GM19467 (cell line): ENCODE measurements around the gene HK1.
"Not testable (repeated sequence)": the region's sequence is repeated elsewhere in the genome, so short reads cannot be mapped to it uniquely, and the experiment has no call there.

ENCODE experiments used
- ATAC-seq: cut with Tn5 transposase; IDR thresholded peaks from one replicate; pipeline ENCODE4 v1.9.1; 2021; ENCODE audit warnings: mild to moderate bottlenecking, moderate library complexity; ENCODE audit not compliant: unreplicated experiment

HK1 gene

DNA sequence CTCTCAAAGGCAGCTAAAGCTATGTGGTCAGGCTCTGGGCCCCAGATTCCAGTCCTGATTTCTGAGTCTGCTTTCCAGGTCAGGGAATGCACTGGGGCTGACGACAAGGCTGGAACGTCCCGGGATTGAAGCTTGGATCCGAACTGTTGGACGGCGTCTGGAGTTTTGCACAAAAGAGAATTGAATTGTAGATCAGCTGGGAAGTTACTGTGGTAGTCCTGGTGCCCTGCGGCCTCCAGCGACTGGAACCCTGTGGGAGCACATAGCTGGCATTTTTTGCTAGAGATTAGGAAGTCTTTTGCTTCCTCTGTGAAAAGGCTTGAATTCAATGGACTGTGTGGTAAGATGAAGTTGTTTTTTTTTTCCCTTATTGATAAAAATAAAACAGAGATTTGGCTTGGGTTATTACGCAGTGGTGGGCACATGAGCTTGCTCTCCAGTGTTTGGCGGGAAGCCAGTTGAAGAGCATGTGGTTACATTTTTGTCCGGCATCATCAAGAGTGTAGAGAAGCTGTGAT is at the start of gene HK1:
TSS of gene HK1 (plus strand) at position 51 of the 518 bp plus-strand sequence.
- ATAC-seq, result no peak

DNA sequence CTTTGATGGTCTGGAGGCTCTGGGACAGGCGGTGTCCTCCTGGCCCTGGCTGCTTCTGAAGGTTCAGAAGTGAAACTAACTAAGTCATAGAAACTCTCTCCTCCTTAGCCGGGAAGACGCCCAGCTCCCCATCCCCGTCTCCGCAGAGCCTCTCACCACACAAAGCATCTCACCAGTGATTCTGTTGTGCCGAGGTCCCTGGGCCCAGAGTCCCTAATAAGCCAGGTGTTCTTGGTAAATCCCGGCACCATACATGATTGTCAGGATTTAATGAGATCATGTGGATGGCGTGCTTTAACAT is 48.7 kb upstream of the HK1 start:
- ATAC-seq, result no peak

DNA sequence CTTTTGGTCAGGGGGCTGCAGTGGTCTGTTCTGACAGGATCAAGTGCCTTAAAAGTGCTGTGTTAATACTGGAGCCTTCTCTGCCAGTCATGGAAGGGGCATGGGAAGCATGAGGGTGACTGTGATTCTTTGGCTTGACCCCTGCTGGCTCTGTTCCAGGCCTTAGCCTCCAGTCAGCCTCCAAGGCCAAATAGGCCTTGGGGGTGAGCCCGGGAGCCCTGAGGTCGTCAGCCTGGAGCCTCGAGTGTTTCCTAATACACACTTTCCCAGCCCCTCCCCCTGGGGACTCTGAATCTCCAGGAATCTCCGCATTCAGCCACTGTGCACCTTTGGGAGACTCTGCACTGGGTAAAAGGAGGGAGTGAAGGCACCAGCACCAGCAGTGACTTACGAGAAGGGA is 48.2 kb upstream of the HK1 start:
- no peak for ATAC-seq

DNA sequence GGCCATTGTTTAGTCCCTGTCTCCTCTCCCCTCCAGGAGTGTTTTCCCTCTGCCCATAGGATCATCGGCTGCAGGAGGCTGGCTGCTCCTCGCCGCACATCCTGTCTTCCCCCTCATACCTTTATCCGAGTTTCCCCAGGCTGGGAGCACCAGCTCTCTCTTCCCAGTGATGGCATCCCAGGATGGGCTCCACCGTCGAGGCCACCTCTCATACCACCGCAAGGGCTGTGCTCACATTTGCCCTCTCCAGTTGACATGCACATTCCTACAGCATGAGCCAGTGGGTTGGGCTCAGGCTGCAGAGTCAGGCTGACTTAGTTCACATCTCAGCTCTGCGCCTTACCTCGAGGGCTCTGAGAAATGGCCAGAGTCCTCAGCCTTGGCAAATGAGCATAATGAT is 46.0 kb upstream of the HK1 start:
- ATAC-seq, result no peak

DNA sequence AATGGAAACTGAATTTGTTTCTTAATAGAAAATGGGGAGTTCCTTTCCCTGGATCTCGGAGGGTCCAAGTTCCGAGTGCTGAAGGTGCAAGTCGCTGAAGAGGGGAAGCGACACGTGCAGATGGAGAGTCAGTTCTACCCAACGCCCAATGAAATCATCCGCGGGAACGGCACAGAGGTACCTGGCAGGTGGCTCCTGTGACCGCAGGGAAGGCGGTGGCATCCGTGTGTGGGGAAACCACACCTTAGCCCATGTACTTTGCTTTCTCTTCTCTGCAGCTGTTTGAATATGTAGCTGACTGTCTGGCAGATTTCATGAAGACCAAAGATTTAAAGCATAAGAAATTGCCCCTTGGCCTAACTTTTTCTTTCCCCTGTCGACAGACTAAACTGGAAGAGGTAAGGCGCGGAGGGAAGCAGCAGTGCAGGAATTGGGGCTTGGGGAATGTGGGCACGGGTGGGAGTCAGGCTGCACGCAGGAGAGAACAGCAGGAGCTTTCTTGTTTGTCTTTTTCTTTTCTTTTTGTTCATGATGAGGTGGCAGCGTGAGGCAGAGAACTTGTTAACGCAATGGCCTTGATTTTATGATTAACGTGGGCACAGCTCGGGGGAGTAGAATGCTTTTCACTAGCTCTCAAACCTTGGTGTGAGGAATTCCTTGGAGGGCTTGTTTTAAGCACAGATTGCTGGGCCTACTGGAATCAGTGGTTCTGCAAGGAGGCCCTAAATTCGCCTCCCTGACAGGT is 45.4 kb upstream of the HK1 start:
- ATAC-seq, result no peak

DNA sequence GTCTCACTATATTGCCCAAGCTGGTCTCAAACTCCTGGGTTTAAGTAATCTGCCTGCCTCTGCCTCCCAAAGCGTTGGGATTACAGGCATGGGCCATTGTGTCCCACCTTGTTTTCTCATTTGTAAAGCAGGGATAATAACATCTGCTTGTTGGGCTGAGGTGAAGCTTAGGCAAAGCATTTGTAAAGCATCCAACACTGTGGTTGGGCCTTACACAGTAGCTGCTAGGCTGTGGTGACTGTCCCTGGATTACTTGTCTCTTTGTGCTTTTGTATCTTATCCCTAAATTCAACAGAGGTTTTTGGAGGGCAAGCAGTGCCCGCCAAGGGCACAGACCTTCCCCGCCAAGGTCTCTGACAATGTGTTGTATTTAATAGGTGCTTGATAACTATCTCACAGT is 43.8 kb upstream of the HK1 start:
- ATAC-seq, result no peak

DNA sequence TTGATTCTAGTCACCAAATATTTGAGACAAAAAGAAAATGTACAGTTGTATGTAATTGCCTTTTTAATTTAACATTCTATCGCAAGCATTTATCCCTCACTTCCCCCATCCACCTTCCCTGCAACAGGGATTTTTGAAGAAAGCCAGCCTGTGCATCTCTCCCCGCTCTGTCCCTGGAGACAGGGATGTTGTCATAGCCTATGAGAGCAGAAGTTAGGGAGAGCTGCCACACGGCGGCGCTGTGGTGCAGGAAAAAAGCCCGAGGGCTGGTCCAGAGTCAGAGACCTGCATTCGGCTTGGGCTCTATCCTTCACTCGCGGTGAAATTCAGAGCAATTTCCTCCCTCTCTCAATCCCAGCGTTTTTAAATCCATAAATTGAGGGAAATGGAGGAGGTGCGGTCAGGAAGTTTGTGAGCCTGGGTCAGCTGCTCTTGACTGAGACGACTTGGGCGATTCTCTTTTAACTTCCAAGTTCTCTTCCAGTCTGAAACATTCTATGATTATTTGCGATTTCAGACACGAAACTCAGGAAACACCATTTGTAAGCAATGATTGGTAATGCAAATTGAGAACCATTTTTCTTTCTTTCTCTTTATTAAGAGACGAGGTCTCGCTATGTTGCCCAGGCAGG is 40.7 kb upstream of the HK1 start:
- ATAC-seq, result peak; percentile 93

DNA sequence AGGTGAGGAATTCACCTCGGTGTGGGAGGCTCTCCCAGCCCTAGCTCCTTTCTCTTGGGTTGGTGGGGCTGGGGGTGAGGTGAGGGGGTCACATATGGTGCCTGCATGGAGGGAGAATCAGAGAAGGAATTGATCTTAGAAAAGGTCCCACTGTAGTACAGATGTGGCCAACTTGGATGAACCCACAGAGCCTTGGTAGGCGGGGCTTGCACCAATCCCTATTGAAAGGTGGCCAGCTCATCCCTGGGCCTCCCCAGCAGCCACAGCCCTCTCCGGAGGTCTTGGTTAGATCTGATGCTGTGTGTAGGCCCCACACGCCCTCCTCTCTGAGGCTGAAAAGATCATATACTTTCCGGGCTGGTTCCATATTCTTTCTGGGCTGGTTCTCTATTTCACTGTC is 39.2 kb upstream of the HK1 start:
- no peak for ATAC-seq

DNA sequence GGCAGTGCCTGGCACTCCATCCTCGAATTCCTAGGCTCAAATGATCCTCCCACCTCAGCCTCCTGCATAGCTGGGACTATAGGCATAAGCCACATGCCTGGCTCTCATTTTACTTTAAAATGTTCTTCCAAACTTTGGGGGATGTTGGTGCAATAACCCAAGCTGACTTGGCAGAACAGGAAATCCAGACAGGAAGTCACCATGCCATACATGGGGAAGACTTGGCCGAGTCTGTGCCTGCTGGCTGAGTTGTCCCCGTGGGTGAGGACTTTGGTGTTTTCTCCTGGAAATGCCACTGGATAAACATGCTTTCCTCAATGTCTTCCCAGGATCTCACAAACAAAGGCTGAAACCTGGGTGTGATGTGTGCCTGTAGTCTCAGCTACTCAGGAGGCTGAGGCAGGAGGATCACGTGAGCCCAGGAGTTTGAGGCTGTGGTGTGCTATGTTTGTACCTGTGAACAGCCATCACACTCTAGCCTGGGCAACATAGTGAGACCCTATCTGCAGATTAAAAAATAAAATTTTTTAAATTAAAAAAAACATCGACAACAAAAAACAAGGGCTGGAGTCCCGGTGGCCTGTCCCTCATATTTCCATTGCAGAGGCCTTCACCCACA is 38.4 kb upstream of the HK1 start:
- ATAC-seq, result no peak

DNA sequence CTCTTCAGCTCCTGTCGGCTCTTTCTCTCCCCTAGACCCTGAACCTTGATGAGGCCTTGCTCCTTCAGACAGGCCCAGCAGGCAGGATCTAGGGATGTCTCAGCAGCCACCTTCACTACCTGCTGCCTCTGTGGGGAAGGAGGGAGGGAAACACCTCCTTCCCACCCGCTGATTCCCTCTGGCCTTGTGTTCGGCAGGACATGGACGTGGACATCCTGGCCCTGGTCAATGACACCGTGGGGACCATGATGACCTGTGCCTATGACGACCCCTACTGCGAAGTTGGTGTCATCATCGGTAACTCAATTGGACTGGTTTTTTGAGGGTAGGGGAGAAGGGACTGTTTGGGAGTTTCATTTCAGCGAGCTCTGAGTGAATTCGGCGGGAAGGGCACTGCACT is 37.8 kb upstream of the HK1 start:
- ATAC-seq, result no peak

DNA sequence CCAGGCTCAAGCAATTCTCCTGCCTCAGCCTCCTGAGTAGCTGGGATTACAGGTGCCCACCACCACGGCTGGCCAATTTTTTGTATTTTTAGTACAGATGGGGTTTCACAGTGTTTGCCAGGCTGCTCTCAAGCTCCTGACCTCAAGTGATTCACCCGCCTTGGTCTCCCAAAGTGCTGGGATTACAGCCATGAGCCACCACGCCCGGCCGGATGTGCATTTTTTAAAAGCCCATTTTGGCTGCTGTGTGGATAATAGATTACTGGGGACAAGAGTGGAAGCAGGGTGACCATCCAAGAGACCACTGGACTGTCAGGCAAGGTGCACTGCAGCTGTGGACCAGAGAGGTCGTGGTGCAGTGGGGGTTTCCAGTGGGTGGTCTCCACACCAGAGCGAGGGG is 36.7 kb upstream of the HK1 start:
- no peak for ATAC-seq

DNA sequence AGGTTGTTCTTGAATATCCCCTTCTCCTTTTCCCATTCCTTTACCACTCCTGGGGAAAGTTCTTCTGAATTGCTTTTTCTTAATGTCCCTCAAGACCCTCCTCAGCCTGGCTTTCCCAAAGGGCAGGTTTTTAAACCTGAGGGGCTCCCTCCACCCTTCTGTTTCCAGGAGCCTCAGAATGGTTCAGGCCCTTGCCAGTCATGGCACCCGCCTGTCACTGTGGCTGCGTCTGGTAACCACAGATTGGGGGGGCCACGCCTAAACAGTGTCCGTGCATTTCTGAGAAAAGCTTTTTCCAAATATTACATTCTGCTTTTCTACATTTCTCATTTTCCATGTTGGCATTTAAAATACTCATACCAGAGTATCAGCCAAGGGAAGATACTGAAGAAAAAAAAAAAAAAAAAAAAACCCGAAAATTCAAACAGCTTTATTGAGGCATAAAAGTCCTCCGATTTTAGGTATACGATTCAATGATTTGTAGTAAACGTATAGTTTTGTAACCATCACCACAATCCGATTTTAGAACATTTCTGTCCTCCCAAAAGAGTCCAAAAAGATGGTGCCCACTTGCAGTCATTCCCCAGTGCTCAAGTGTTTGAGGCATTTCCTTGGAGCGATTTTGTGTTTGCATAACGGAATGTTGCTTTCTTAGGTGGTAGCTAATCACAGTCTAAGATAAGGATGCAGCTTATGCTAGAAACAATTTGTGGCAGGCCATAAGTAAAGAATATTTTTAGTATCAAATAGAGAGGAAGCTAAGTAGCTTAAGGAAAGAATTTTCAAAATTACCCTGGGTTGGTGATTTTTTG is 36.0 kb upstream of the HK1 start:
- ATAC-seq, result no peak

DNA sequence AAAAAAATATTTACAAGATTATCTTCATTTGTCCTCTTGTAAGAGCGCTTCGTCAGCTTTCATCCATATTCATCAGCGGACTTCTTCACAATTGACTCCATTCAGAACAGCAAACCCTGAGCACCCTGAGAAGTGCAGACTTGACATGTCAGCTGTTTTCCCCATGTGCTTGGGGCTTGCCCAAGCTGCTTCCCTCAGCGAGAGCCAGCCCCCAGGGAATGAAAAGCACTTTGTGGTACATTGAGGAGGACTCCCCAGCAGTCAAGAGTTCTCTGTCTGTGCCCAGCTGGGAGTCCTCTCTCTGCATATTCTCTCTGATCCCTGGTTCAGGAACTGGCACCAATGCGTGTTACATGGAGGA is 35.5 kb upstream of the HK1 start:
- ATAC-seq, result no peak

DNA sequence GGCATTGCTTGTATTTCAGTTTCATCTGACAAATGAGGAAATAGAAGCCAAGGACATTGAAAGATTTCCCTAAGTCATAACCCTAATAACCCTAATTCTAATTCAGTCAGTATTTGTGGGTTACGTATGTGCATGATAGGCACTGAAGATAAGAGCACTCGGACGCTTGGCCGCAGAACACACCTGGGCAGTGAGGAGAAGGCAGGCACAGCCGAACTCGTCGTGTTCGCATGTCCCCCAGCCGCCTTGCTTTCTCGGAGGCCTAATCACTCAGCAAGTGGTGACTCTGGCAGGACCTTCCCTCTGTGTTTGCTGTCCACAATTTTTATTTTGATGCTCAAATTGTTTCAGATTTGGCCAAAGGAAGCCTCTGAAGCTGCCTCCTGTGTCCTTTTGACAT is 34.5 kb upstream of the HK1 start:
- ATAC-seq, result no peak

DNA sequence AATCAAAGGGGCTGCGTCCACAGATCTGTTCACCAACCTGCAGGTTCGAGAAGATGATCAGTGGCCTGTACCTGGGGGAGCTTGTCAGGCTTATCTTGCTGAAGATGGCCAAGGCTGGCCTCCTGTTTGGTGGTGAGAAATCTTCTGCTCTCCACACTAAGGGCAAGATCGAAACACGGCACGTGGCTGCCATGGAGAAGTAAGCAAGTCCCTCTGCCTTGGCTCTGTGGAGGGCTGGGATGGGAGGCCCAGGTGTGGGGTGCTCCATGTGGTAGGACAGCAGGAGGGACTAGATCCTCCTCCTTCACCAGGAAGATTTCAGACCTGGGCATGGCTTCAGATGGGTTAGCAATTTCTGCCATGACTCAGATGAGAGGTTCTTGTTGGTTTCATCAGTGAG is 32.3 kb upstream of the HK1 start:
- no peak for ATAC-seq

DNA sequence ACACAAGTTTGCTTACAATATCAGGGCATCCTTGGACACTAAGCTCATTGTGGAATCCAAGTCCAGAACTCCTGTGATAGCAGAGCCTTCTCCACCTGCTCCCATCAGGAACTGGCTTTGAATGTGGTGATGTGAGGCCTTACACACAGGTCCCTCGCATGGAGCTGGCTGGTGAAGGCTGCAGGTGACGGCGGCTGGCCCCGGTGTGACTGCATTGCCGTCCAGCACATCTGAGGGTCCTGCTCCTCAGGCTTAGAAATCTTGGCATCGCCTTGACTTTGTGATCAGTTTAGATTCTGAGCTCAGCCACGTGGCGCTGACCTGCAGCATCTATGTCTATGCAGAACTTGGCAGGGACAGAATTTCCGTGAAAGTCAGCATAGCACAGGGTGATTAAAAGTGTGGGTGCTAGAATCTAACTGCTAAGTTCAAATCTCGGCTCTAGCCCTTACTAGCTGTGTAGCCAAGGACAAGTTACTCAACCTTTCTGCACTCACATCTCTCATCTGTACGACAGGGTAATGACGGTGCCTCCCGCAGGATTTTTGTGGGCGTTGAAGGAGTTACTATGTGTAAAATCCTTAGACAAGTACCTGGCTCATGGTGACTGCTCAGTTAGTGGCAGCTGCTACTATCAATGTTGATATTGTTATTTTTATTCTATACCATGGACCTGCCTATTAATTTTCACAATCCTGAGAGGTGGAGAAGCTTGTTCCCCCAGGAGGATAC is 31.5 kb upstream of the HK1 start:
- ATAC-seq, result no peak

DNA sequence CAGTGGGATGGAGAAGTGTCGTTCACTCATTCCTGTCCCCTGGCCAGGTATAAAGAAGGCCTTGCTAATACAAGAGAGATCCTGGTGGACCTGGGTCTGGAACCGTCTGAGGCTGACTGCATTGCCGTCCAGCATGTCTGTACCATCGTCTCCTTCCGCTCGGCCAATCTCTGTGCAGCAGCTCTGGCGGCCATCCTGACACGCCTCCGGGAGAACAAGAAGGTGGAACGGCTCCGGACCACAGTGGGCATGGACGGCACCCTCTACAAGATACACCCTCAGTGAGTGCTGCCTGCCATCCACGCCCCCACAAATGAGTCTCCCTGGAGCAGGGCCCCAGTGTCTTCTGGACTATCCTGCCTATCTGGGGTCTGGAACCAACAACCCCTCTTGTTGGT is 31.0 kb upstream of the HK1 start:
- no peak for ATAC-seq

DNA sequence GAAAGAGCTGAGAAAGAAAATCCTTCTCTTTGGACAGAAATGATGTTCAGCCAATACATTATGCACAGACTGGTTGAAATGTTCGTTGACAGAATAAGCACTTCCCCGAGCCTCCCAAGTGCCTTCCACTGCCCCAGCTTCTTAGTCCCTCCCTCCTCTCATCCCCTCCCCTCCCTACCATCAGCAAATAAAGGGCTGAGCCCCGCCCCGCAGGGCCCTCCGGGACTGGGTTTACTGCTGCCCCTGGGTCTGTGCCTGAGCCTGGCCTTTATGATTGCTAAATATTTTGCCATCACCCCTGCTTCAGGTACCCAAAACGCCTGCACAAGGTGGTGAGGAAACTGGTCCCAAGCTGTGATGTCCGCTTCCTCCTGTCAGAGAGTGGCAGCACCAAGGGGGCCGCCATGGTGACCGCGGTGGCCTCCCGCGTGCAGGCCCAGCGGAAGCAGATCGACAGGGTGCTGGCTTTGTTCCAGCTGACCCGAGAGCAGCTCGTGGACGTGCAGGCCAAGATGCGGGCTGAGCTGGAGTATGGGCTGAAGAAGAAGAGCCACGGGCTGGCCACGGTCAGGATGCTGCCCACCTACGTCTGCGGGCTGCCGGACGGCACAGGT is 30.1 kb upstream of the HK1 start:
- ATAC-seq, result no peak

DNA sequence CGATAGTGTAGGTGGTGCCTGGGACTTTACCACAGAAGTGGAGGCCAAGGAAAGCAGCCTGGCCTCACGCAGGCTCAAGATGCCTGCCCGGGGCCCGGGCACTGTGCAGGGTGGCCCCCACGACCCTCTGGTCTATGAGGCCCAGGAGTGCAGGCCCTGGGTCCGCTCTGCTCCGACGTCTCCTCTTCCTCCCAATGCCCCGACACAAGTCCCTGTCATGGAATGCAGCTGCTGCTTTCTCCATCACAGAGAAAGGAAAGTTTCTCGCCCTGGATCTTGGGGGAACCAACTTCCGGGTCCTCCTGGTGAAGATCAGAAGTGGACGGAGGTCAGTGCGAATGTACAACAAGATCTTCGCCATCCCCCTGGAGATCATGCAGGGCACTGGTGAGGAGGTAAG is 28.3 kb upstream of the HK1 start:
- ATAC-seq, result no peak

DNA sequence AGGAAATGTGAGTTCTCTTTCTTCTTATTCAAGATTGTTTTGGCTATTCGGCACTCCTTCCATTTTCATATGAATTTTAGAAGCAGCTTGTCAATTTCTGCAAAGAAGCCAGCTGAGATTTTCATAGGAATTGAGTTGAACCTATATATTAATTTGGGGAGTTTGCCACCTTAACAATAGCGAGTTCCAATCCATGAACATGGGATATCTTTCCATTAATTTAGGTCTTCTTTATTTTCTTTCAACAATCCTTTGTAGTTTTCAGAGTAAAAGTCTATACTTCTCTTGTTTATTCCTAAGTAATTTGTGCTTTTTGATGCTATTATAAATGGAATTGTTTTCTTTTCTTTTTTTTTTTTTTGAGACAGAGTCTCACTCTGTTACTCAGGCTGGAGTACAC is 26.9 kb upstream of the HK1 start:
- not testable (repeated sequence) for ATAC-seq

DNA sequence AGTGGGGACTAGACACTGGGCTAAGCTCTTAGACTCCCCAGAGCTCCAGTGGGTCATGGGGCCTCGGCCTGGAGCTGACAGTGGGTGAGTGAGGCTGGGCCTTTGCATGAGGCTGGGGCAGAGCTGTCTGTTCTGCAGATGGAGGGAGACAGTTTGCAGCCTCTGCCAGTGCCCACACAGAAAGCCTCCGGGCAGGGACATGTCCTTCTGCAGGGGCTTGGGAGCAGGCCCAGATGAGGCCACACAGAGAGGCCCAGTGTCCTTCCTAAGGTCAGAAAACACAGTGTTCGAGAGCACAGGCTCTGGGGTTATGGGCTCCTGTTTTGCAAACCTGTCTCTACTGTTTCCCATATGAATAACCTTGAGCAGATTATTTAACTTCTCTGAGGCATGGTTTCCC is 25.1 kb upstream of the HK1 start:
- ATAC-seq, result no peak
